ENCODE measurements around the gene TMC7.

DNA sequence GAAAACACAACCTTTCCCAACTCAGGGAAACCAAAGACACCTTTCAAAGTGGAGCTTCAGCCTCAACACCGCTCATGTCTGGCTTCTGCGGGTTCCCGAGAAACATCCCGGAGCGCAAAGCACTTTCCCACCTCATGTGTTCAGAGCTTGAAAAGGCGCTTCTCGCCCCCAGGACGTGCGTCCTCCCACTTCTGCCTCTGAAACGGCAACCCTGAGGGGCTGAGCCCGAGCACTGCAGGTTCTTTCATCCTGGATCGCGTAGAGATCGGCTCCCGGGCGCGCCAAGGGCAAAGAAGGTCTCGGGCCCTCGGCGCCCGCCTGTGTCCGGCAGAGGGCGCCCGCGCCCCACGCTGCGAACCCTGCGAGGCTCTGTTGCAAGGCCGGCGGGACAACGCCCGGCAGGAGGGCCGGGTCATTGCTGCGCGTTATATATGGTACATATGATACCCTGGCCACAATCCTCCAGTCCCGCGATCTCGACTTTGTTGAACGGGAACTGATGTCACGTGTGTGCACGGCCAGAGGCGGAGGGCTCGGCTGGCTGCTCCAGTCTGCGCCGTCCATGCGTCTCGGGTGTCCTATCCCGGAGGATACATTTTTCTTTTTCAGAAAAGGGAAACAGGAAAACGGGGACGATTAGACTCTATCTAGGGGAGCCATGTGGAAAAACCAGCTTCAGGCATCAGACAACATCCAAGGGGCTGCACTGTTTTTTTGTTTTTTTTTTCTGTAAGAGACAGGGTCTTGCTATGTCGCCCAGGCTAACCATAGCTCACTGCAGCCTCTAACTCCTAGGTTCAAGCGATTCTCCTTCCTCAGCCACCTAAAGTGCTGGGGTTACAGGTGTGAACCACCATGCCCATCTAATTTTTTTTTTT, 102.8 kb downstream of the TMC7 start:
- TF ChIP-seq, protein P1, sequence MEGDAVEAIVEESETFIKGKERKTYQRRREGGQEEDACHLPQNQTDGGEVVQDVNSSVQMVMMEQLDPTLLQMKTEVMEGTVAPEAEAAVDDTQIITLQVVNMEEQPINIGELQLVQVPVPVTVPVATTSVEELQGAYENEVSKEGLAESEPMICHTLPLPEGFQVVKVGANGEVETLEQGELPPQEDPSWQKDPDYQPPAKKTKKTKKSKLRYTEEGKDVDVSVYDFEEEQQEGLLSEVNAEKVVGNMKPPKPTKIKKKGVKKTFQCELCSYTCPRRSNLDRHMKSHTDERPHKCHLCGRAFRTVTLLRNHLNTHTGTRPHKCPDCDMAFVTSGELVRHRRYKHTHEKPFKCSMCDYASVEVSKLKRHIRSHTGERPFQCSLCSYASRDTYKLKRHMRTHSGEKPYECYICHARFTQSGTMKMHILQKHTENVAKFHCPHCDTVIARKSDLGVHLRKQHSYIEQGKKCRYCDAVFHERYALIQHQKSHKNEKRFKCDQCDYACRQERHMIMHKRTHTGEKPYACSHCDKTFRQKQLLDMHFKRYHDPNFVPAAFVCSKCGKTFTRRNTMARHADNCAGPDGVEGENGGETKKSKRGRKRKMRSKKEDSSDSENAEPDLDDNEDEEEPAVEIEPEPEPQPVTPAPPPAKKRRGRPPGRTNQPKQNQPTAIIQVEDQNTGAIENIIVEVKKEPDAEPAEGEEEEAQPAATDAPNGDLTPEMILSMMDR (IDR thresholded peaks at IDR 0.05 in 2 of 3, conservative IDR thresholded peaks at IDR 0.05 in 1 of 3; ENCODE audit: borderline replicate concordance in 1 of 3, insufficient read depth in 1 of 3, low read depth in 2 of 3, low read length in 2 of 3) = peak; percentile 94 to 98 (median 98)
- TF ChIP-seq EZH2 (IDR thresholded peaks at IDR 0.05) = no peak
- peak; percentile 58 for TF ChIP-seq YY1 (IDR thresholded peaks at IDR 0.05; ENCODE audit: extremely low read depth, insufficient replicate concordance, low read depth, low read length)
- no peak for TF ChIP-seq SIN3A (IDR thresholded peaks at IDR 0.05; ENCODE audit: low read depth)
- TF ChIP-seq, protein P2, sequence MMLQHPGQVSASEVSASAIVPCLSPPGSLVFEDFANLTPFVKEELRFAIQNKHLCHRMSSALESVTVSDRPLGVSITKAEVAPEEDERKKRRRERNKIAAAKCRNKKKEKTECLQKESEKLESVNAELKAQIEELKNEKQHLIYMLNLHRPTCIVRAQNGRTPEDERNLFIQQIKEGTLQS (IDR thresholded peaks at IDR 0.05) = no peak
- TF ChIP-seq, protein P3, sequence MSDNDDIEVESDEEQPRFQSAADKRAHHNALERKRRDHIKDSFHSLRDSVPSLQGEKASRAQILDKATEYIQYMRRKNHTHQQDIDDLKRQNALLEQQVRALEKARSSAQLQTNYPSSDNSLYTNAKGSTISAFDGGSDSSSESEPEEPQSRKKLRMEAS (IDR thresholded peaks at IDR 0.05) = peak; percentile 84
